Muscle of leg (tissue), 16 donors: ENCODE data around the gene ARID4B. TPM values are rescaled to one million over a fixed set of nuclear protein-coding genes. Genes with fewer than 3 reads are reported as not detected.
"Not testable (repeated sequence)": the region's sequence is repeated elsewhere in the genome, so short reads cannot be mapped to it uniquely, and the experiment has no call there.

ENCODE experiments used
- DNase-seq: peaks from one replicate; pipeline ENCODE4 v3.0.0; 2013
- H3K27ac ChIP-seq: one replicate; pipeline ENCODE4 v1.5.1; 2013; ENCODE audit warnings: mild to moderate bottlenecking, low read length, control low read depth
- H3K27me3 ChIP-seq: one replicate; pipeline ENCODE4 v1.6.1; 2013; ENCODE audit warnings: low read length; ENCODE audit not compliant: control insufficient read depth, insufficient read depth
- H3K36me3 ChIP-seq: one replicate; pipeline ENCODE4 v1.6.1; 2013; ENCODE audit warnings: low read length; ENCODE audit not compliant: control insufficient read depth, insufficient read depth
- H3K4me1 ChIP-seq: one replicate; pipeline ENCODE4 v1.6.1; 2013; ENCODE audit warnings: low read length; ENCODE audit not compliant: control insufficient read depth, insufficient read depth
- H3K4me3 ChIP-seq: one replicate; pipeline ENCODE4 v1.5.1; 2013; ENCODE audit warnings: low read length, control low read depth
- H3K9me3 ChIP-seq: replicated peaks from 2 replicates; pipeline ENCODE4 v1.6.1; 2013; ENCODE audit warnings: low read depth, low read length; ENCODE audit not compliant: control insufficient read depth
- WGBS: methylation state at CpG from one replicate; pipeline ENCODE4 v1.1.5; 2013; ENCODE audit warnings: missing lambda C conversion rate; ENCODE audit not compliant: insufficient coverage; 5-methylcytosine and 5-hydroxymethylcytosine counted together
- long read RNA-seq, 11 donors: transcript quantifications; one replicate each; lab custom pipeline, GENCODE V29; 2026
- polyA plus RNA-seq, 8 donors: library from polyadenylated mRNA; unstranded; fragments of 120-200 nt; gene quantifications; one replicate each; pipeline versions ENCODE4 v1.2.1 to v1.2.3, GENCODE V29; 2013; ENCODE audit warnings: inconsistent platforms in 1 of 8, low replicate concordance in 1 of 8; ENCODE audit not compliant: insufficient read length in 8 of 8, insufficient read depth in 1 of 8
- total RNA-seq: library from RNA; stranded (reverse); fragments of 120-200 nt; gene quantifications from one replicate; pipeline ENCODE4 v1.2.4, GENCODE V29; 2013

ARID4B gene, protein sequence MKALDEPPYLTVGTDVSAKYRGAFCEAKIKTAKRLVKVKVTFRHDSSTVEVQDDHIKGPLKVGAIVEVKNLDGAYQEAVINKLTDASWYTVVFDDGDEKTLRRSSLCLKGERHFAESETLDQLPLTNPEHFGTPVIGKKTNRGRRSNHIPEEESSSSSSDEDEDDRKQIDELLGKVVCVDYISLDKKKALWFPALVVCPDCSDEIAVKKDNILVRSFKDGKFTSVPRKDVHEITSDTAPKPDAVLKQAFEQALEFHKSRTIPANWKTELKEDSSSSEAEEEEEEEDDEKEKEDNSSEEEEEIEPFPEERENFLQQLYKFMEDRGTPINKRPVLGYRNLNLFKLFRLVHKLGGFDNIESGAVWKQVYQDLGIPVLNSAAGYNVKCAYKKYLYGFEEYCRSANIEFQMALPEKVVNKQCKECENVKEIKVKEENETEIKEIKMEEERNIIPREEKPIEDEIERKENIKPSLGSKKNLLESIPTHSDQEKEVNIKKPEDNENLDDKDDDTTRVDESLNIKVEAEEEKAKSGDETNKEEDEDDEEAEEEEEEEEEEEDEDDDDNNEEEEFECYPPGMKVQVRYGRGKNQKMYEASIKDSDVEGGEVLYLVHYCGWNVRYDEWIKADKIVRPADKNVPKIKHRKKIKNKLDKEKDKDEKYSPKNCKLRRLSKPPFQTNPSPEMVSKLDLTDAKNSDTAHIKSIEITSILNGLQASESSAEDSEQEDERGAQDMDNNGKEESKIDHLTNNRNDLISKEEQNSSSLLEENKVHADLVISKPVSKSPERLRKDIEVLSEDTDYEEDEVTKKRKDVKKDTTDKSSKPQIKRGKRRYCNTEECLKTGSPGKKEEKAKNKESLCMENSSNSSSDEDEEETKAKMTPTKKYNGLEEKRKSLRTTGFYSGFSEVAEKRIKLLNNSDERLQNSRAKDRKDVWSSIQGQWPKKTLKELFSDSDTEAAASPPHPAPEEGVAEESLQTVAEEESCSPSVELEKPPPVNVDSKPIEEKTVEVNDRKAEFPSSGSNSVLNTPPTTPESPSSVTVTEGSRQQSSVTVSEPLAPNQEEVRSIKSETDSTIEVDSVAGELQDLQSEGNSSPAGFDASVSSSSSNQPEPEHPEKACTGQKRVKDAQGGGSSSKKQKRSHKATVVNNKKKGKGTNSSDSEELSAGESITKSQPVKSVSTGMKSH (N-terminal part only)
- 22.5 TPM for total RNA-seq
- 10 to 100 TPM; 15.2 to 26.5 (median 20.8) TPM for polyA plus RNA-seq
- long read RNA-seq, donor 1, partial matches to known transcripts, result 15 of 16 reads
- long read RNA-seq, donor 1, other reads (novel, unspliced or antisense), result 0 of 16 reads
- long read RNA-seq, donor 2, result 0 reads
- long read RNA-seq, donor 3, partial matches to known transcripts, result 18 of 18 reads
- long read RNA-seq, donor 3, other reads (novel, unspliced or antisense), result 0 of 18 reads
- long read RNA-seq, donor 4, partial matches to known transcripts, result 5 of 5 reads
- long read RNA-seq, donor 4, other reads (novel, unspliced or antisense), result 0 of 5 reads
- long read RNA-seq, donor 5, full-length matches to known transcripts, result 6 of 35 reads
- long read RNA-seq, donor 5, partial matches to known transcripts, result 29 of 35 reads
- long read RNA-seq, donor 5, other reads (novel, unspliced or antisense), result 0 of 35 reads
- long read RNA-seq, donor 6, partial matches to known transcripts, result 7 of 9 reads
- long read RNA-seq, donor 6, other reads (novel, unspliced or antisense), result 0 of 9 reads
- long read RNA-seq, donor 7, partial matches to known transcripts, result 6 of 7 reads
- long read RNA-seq, donor 7, other reads (novel, unspliced or antisense), result 0 of 7 reads
- long read RNA-seq, donor 8, partial matches to known transcripts, result 13 of 13 reads
- long read RNA-seq, donor 8, other reads (novel, unspliced or antisense), result 0 of 13 reads
- long read RNA-seq, donor 9, partial matches to known transcripts, result 36 of 51 reads
- long read RNA-seq, donor 9, other reads (novel, unspliced or antisense), result 15 of 51 reads
- long read RNA-seq, donor 10, partial matches to known transcripts, result 38 of 40 reads
- long read RNA-seq, donor 10, other reads (novel, unspliced or antisense), result 0 of 40 reads
- long read RNA-seq, donor 11, partial matches to known transcripts, result 7 of 10 reads
- long read RNA-seq, donor 11, other reads (novel, unspliced or antisense), result 0 of 10 reads

DNA sequence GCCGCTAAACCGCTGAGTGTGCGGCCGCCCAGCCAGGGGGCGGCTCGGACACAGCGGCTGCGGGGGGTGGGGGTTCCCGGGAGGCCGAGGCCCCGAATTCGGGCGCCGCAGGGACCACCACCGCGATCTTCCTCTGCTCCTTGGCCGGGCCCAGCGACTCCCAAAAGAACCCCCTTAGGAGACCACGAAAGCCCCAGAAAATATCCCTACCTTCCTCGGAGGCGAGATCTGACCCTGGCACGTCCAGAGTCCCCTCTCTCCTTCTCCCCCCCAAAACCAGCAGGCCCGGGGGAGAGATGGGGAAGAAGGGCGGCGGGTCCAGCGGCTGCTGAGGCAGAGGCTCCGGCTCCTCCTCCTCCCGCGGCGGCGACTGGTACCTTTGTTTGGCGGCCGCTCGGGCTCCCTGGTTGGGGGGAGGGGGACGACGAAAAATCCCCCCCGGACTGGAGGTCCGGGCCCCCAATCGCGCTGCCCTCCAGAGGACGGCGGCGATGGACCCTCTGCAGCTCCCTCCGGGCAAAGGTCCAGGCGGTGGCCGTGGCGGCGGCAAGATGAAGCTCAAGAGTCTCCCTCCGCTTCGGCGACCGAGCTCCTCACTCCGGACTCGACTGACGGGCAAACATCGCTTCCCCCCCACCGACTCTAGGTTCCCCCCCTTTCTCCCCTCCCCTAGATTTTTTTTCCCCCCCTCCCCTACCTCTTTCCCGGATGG lies at the start of gene ARID4B:
Gene ARID4B (minus strand): TSS at position 621 of the 712 bp plus-strand sequence. CDS start 1,260 bp downstream, outside the sequence.
- Histone ChIP-seq H3K27ac (peak within 1 kb of the TSS; percentile 99), H3K4me3 (peak within 1 kb of the TSS; percentile 98), H3K9me3 (no peaks in the 10 kb centered on the region), H3K27me3 (no peaks in the 10 kb centered on the region), H3K36me3 (peaks cover 2% of the 10 kb centered on the region), H3K4me1 (peaks cover 4% of the 10 kb centered on the region)
- DNase-seq, result no peak
- under 1% methylated on average over 39 of the region's 58 CpGs for WGBS

DNA sequence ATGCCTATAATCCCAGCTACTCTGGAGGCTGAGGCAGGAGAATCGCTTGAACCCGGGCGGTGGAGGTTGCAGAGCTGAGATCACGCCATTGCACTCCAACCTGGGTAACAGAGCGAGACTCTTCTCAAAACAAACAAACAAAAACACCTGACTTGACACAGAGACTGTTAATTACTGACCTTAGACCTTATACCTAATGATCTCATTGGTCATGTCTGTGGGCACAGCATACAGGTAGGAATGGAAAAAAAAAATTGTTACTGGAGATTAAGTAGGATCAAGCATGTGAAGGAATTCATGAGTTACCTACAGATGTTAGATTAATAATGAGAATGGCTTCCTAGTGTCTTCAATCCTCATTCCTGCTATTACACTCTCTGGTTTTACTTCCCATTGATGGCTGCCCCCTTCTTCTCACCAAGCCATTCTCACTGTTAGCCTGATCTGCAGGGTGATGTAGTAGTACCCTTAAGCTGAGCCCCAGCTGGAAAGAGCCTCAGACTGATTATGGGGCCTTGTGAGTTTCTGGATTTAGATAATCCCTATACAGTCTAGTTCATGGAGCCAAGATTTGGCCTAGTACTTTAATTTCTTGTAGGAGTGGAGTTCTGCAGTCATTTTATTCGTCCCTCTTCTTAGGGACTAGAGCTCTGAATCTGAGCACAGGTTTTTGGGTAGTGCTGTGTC lies 48.1 kb upstream of the ARID4B start:
- peaks cover 20% of the 10 kb centered on the region for H3K36me3 ChIP-seq
- no peaks in the 10 kb centered on the region for H3K27me3 ChIP-seq
- H3K4me1 ChIP-seq, result no peaks in the 10 kb centered on the region
- H3K4me3 ChIP-seq, result no peak overlapping the region
- no peaks in the 10 kb centered on the region for H3K9me3 ChIP-seq
- no peak for DNase-seq
- H3K27ac ChIP-seq, result no peak overlapping the region
- WGBS, result 94% methylated on average over 3 of the region's 6 CpGs

DNA sequence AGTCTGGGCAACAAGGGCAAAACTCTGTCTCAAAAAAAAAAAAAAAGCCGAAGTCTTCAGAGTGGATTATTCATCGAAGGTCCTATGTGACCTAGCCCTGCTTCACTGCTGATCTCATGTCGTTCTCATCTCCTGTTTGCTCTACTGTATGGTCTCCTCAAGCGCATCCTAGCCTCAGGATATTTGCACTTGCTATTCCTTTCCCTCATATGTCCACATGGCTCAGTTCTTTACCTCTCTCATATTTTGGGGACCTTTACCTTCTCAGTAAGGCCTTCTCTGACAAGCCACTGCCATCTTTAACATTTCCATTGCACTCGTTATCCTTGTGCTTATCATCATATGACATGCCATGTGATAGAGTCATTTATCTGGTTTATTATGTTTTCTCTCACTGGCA lies 41.8 kb upstream of the ARID4B start:
- H3K27ac ChIP-seq, result no peak overlapping the region
- no peak for DNase-seq
- H3K27me3 ChIP-seq, result no peaks in the 10 kb centered on the region
- no peaks in the 10 kb centered on the region for H3K9me3 ChIP-seq
- H3K4me3 ChIP-seq, result no peak overlapping the region
- WGBS, result 94% methylated on average over 4 of the region's 5 CpGs
- peaks cover 4% of the 10 kb centered on the region for H3K36me3 ChIP-seq
- H3K4me1 ChIP-seq, result peaks cover 2% of the 10 kb centered on the region

DNA sequence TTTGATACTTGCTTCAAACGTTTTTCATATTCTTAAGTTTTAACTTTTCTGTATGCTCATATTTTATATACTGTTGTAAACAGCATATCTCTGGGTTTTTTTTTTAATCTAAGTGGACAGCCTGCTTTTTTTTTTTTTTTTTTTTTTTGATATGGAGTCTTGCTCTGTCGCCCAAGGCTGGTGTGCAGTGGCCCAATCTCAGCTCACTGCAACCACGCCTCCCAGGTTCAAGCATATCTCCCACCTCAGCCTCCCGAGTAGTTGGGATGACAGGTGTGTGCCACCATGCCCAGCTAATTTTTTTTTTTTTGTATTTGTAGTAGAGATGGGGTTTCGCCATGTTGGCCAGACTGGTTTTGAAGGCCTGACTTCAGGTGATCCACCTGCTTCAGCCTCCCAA lies 40.4 kb upstream of the ARID4B start:
- no peak for DNase-seq
- Histone ChIP-seq H3K36me3 (peaks cover 4% of the 10 kb centered on the region), H3K4me1 (peaks cover 2% of the 10 kb centered on the region), H3K9me3 (no peaks in the 10 kb centered on the region), H3K4me3 (no peak overlapping the region), H3K27me3 (no peaks in the 10 kb centered on the region), H3K27ac (no peak overlapping the region)
- no CpG with 5 or more reads among the region's 5 CpGs for WGBS

DNA sequence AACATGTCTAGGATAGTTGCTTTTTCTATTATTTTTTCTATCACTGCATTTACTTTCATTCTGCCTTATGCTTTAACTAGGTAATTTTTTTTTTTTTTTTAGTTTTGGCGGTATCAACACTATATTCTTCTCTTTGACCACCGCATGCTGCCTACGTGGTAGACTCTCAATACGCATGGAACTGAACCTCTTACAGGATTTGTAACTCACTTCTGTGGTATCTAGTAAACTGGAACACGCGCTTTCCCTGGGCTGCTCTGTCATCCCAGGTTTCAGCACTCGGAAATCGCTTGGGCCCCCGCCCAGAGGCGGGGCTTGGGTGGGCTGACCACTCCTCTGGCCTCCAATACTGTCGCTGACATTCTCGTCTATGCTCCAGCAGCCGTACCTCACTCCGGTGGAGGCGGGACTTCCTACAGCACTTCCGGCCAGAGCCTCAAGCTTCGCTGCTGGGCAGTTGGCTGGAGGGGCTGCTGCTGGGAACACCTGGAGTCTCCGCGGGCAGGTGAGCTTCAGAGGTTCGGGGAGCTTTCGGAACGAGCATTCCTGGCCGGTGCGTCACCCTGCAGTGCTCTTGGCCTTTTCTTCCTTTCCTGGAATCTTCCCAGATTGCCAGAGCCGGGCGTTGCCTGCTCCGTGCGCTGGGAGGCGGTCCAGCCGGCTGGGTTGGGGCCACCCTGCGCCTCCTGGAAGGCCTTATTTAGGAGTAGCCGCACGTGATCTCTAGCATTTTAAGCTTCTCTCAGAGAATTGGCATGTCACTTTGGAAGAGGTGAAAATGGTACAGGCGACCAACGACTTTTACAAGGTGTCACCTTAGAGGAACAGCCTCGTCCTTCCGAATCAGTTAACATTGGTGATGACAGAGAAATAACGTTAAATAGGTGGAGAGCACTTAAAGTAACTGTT lies 39.3 kb upstream of the ARID4B start, which contains the start of gene TBCE:
Gene TBCE (plus strand): TSS at position 428 of the 909 bp plus-strand sequence. CDS start 12,623 bp downstream, outside the sequence.
- no peaks in the 10 kb centered on the region for H3K27me3 ChIP-seq
- peaks cover 2% of the 10 kb centered on the region for H3K4me1 ChIP-seq
- peak within 1 kb of the TSS; percentile 97 for H3K4me3 ChIP-seq
- peak; percentile 99 for DNase-seq
- peaks cover 4% of the 10 kb centered on the region for H3K36me3 ChIP-seq
- H3K9me3 ChIP-seq, result no peaks in the 10 kb centered on the region
- WGBS, result under 1% methylated on average over 30 of the region's 38 CpGs
- peak within 1 kb of the TSS; percentile 81 for H3K27ac ChIP-seq

- peaks cover 2% of the 10 kb centered on the region for H3K4me1 ChIP-seq
- H3K36me3 ChIP-seq, result no peaks in the 10 kb centered on the region
- no peak overlapping the region for H3K27ac ChIP-seq
- DNase-seq, result no peak
- WGBS, result 86% methylated on average over 1 of the region's 5 CpGs
- H3K27me3 ChIP-seq, result no peaks in the 10 kb centered on the region
- no peaks in the 10 kb centered on the region for H3K9me3 ChIP-seq
- no peak overlapping the region for H3K4me3 ChIP-seq
Observed at GRCh38 chr1:235366286-235366685, 38.3 kb upstream of the ARID4B start.

DNA sequence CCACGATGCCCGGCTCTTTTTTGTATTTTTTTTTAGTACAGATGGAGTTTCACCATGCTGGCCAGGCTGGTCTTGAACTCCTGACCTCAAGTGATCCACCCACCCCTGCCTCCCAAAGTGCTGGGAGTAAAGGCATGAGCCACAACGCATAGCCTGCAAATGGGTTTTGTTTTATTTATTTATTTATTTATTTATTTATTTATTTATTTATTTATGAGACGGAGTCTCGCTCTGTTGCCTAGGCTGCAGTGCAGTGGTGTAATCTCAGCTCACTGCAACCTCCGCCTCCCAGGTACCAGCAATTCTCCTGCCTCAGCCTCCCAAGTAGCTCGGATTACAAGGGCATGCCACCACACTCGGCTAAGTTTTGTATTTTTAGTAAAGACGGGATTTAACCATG lies 36.2 kb upstream of the ARID4B start:
- not testable (repeated sequence) for H3K27ac ChIP-seq, DNase-seq, H3K9me3 ChIP-seq, H3K4me1 ChIP-seq, H3K4me3 ChIP-seq, H3K36me3 ChIP-seq, H3K27me3 ChIP-seq
- 100% methylated on average over 1 of the region's 9 CpGs for WGBS
